ENCODE measurements around the gene ZNF423.

- no peak for TF ChIP-seq ELF4 (IDR thresholded peaks at IDR 0.05)
- no peak for TF ChIP-seq FOXK2 (IDR thresholded peaks at IDR 0.05)
- TF ChIP-seq FOXM1 (IDR thresholded peaks at IDR 0.05; ENCODE audit: borderline replicate concordance), result no peak
- no peak for TF ChIP-seq CTBP1 (IDR thresholded peaks at IDR 0.05; ENCODE audit: borderline replicate concordance)
Observed at GRCh38 chr16:49663081-49664065, 192.5 kb downstream of the ZNF423 start.
